GM10847 (cell line): ENCODE results near the gene ANXA4.

ENCODE experiments used
- POLR2A ChIP-seq: IDR thresholded peaks from 2 replicates; pipeline ENCODE4 v1.6.1; 2011; ENCODE audit not compliant: insufficient read length; ENCODE audit errors: extremely low read depth

Gene ANXA4

DNA sequence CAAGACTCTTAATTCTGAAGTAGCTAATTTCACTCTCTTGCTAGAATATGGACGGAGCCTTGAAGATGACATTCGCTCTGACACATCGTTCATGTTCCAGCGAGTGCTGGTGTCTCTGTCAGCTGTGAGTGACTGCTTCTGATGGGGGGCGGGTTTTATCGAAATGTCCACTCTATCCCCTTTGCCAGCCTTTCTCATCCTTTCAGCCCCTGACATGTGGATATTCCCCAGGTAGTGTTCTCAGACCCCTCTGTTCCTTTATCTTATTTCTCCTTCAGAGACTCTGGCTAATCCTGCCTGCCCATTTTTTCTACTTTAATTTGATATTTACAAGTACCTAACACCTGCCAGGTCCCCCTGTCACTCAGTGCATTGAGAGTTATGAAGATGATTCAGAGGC lies 68.6 kb downstream of the ANXA4 start:
- TF ChIP-seq POLR2A, result no peak

GRCh38 chr2:69811018-69811417 lies 69.1 kb downstream of the ANXA4 start:
- no peak for TF ChIP-seq POLR2A

GRCh38 chr2:69811591-69811990 lies 69.7 kb downstream of the ANXA4 start:
- TF ChIP-seq POLR2A, result no peak

GRCh38 chr2:69815717-69816116 lies 73.8 kb downstream of the ANXA4 start:
- TF ChIP-seq POLR2A, result no peak

DNA sequence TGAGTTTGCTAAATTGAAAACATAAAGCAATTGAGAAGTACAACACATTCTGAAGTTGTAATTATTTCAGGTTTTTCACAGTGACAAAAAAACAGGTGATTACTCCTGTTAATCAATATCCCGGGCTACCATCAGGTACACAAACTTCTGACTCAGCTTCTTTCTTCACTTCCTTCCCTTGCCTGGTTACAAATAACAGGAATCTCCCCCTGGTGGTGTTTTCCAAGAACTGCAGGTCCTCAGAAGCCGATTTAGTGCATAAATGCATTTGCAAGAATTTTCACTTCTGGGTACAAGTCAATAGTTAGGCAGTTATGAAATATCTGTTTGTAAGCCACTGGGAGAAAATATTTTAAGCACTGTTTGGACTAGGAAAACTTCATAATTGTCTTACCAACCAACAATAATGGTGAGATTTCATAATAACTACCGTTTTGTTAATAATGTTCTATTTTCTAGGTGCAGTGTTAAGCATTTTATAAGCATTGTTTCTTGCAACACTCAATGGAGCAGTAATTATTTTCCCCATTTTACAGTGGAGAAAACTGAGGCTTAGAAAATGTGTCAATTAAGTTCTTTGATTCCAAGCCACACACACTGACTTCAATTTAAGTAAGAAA lies 75.1 kb downstream of the ANXA4 start:
- no peak for TF ChIP-seq POLR2A

- TF ChIP-seq POLR2A, result no peak
Measured at GRCh38 chr2:69817729-69818501, 76.0 kb downstream of the ANXA4 start.

DNA sequence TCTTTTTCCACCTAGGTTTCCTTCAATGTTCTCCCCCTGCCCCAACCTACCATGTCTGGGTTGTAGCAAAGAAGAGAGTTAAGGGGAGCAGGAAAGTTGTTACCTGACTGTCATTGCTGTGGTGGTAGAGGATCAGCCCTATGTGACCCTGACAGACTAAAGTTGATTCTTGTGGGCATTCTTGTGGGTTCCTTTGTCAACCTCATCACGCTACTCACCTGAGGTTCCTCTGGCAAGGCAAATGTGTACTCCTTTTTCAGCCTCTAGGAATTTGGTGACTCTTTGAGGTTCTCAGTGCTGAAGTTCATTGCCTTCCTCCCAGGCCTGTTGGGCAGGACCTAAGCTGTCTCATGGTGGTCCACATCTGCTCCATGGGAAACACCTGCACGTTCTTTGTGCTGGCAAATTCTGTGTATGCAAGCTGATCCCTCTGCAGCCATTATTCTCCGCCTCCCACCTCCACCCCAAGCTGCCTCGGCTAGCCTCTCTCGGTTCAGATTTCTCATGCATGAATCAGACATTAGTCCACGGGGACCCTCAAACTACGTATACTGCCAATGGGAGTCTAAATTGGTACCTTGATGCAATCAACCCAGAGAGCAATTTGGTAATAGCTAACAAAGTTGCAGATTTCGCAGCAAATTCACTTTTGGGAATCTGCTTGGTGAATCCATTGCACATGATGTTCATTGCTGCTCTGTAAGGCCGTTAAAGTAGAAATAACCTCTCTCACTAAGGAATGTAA lies 86.0 kb downstream of the ANXA4 start:
- TF ChIP-seq POLR2A, result no peak

GRCh38 chr2:69828938-69829255 lies 87.0 kb downstream of the ANXA4 start:
- TF ChIP-seq POLR2A, result no peak

DNA sequence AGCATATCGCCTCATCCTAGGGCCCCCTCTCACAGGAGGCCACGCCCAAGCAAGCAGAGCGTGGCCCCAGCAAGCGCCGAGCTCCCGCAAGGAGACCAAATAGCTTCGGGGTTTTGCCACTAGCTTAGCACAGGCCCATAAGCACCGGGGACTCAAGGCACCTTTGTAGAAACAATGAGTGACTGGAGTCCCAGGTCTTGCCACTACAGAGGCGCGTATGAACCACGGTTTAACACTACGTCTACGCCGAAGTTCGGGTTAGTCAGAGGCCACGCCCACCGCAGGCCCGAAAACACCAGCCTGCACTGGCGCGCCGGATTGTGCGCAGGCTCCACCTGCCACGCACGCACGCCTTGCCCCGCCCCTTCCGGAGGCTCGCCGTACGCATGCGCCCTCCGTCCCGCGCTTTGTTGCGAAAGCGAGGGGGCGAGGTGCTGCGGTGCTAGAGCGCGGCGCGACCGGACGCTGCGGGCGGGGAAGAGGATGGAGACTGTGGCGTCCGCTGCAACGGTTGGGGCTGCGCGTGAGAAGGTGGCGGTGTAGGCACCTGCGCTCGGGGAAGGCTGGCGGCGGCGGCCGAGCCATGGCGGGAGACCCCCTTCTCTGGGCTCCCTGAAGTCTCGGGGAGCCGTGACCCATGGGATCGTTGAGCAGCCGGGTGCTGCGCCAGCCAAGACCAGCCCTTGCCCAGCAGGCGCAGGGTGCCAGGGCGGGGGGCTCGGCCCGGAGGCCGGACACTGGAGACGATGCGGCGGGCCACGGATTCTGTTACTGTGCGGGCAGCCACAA lies 87.5 kb downstream of the ANXA4 start, which contains the start of gene GMCL1:
TSS of gene GMCL1 (plus strand) at position 405 of the 789 bp plus-strand sequence. CDS start at position 638, 233 bp downstream.
- peak; percentile 65 for TF ChIP-seq POLR2A

DNA sequence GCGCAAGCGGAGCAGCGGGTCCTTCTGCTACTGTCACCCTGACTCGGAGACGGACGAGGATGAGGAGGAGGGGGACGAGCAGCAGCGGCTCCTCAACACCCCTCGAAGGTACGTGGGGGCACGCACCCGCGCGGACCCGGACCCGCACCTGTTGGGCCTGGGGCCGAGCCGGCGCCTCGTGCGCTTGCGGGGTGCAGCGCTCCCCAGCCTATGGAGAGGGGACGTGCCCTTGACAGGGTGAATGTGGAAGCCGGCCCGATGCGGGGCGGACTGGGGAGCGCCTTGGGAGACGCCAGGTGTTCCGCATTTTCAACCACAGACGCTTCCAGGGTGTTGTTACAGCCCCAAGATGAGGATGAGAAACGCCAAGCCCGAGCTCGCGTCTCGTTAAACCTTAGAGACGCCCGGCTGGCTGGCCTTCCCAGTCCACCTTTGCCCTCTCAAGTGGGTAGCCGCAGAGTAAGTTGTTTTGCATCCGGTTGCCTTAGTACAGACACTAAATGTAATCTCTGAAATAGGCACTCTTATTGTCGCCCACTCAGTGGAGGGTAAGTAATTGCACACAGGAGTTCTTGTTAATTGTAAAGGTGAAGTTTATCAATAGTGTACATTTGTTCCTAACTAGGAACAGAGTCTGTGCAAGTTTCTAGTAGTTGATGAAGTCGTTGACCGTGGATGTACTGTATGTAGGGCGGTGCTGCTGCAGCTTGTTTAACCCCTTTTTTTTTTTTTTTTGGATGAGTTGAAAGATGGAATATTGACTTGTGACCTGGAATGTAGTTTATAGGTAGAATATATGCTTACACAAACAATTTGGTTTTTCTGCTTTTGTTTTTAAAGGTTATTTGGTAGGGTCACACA lies 88.3 kb downstream of the ANXA4 start:
- TF ChIP-seq POLR2A, result no peak

DNA sequence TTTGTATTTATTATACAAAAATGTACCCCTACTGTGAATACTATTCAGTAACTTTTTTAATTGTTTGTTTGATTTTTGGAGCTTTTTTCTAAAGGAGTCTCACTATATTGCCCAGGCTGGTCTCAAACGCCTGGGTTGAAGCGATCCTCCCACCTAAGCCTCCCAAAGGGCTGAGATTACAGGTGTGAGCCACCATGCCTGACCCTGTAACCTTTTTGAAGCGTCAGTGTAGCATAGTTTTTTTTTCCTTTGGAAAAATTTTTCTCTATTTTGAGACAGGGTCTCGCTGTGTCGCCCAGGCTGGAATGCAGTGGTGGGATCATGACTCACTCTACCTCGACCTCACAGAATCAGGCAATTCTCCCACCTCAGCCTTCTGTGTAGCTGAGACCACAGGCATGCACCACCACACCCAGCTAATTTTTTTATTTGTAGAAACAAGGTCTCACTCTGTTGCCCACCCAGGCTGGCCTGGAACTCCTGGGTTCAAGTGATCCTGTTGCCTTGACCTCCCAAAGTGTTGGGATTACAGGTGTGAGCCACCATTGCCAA lies 89.5 kb downstream of the ANXA4 start:
- no peak for TF ChIP-seq POLR2A

- no peak for TF ChIP-seq POLR2A
Measured at GRCh38 chr2:69833752-69834151, 91.8 kb downstream of the ANXA4 start.

GRCh38 chr2:69835666-69836065 lies 93.7 kb downstream of the ANXA4 start:
- no peak for TF ChIP-seq POLR2A

GRCh38 chr2:69836316-69836715 lies 94.4 kb downstream of the ANXA4 start:
- TF ChIP-seq POLR2A, result no peak
